ENCODE results near the gene DPP6.
"Not testable (repeated sequence)": the region's sequence is repeated elsewhere in the genome, so short reads cannot be mapped to it uniquely, and the experiment has no call there.

The DPP6 gene
- total RNA-seq = 0 to 0.18 (median 0.04) reads per million in 4 experiments

DNA sequence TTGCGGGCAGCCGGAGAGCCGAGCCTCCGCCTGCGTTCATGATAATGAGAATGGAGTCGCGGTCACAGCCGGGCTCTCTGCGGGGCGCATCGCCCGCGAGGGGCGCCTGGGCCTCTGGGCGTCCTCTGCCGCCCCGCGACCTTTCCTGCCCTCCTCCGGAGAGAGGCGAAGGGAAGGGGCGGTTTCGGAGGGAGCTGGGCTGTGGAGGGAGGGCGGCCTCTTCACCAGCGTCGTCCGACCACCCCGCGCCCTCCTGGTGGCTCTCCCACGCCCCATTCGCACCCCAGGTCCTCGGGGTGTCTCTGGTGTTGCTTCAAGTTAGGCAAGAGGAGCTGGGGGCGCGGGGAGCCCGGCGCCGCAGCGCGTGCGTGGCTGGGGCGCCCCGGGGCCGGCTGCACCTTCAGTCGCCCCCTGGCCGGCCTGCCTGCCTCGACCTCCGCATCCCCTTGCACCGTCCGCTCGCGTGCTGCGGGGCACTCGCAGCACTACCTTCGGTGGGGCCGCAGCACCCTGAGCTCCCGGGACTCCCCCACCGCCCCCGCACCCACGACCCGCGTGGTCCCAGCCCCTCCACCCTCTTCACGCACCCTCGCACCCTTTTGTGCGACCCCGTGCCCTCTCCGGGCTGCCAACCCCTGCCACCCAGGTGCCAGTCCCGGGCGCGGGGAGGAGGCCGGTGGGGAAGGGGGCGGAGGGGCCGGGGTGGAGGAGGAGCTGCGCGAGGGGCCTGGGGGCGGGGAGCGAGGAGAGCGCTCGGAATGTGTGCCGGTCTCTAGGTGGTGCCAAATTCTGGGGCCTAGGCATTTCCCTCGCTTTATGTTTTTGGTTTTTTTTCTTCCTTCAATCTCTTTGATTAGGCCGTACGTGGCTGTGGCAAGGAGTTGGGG is at the start of gene DPP6:
DPP6 (plus strand) TSS at position 756 of the 887 bp plus-strand sequence.
- not testable (repeated sequence) for DNase-seq

DNA sequence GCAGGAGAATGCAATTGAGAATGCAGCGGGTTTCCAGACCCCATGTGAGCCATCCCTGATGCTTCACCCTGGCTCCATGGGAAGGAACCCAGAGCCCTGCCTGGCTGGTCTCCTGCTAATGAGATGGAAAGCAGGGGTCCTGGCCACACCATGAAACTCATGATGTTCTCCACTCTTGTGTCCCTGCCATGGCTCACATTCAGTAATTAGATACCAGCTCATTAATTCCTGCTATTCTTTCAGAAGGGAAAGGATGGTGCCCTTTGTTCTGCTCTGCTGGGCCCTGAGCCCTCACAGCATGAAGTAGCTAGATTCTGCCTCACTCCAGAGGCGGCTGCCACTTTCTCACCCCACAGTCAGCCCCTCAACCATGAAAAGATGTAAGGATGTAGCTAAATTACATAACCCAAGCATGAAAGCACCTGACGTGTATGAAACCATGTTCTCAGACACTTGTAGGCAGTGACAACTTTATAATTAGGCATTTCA is 42.7 kb upstream of the DPP6 start:
- DNase-seq = not testable (repeated sequence)

DNA sequence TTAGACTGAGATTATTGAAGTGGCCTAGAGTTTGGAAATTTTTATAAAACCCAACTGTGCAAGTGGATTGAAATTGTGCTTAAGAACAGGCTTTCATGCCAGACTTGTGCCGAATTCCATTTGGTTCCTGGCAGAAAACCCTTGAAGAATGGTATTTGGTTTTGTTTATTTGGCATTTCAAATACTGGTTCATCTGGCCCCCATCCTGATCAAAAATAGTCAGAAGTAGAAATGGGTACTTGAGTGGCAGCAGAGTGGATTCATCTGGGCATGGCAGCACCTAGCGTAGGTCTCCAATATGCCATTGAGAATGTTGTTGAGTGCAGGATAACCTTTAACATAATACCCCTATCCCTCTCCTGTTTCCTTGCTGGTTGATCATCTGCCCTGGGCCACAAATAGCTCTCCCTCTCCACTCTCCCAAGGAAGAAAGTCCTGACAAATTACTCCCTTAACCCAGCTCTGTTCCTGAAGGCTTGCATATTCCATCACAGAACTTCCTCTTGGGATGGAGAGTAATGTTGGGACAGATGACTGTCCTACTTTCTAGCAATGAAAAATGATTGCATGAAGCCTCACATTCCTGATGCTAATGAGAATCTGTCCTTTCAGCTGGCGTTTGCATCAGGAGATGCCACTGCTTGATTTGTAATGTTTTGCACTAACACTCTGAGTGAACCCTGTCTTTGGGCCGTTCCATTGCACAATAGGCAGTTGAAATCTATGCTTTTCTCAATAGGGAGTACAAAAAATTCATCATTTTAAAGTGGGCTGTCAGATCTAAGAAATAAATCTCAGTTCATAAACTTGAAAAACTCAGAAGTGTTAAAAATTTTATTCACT is 41.3 kb upstream of the DPP6 start:
- not testable (repeated sequence) for DNase-seq

DNA sequence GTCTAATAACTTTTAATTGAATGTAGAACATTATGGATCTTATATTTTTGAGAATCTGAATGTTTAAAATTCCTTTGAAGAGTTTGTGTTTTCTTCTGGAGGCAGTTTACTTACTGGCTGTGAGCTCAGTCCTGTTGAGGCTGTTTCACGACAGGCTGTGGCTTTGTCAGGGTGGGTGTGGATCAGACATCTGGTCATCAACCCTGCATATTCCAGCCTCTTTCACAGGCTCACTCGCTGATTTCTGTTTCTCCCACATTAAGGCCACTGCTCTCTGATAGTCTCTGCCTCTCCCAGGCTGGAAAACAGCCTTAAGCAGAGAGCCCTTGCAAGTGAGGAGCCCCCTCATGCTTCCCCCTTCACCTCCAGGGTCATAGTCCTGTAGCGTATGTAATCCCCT is 39.4 kb upstream of the DPP6 start:
- DNase-seq = not testable (repeated sequence)

DNA sequence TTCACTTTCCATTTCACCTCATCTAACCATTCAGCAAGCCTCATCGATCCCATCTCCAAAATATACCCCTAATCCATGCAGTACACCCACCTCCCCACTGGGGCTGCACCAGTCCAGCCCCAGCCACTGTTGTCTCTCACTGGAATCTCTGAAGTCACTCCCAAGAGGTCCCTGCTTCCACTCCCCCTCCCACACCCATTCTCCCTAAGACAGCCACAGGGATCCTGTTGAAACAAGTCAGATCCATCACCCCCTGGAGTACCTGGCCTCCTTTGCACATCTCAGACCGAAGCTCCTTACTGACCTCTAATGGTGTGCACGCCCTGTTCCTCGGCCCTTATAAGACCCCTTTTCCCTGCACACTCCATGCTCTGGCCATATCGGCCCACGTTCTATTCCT is 36.6 kb upstream of the DPP6 start:
- not testable (repeated sequence) for DNase-seq

DNA sequence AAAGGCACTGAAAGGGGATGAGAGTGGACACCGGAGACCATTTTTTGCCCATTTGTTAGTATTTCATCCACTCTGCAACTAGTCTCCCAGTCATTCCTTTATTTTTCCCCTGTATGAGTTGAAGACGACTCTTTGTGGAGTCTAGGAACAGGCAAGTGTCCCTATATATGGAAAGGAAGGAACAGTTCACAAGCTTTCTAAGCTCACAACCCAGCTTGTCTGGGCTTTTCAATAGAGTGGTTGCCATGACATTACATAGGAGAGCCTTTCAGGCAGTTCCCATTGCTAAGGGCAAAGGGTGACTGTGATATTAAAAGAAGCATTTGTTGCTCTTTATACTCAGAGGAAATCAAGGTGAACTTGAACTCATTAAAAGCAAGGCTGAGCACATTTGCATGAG is 33.8 kb upstream of the DPP6 start:
- DNase-seq = not testable (repeated sequence)

DNA sequence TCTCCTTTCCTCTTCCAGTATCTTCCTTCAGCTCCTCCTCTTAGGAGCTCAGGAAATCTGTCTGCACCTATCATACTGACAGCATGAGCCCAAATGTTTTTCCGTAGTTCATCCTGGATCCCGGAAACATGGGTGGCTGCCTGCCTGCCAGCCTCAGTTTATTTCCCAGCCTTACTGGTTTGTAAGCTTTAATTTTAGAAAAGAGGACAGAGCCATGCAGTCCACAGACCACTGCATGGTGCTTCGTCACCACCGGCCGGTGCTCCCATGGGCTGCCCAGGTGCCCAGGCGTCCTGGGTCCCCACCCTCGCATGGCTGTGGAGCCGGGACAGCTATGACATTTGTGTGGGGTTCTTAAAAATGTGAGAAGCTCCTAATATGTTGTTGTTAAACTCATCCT is 24.4 kb upstream of the DPP6 start:
- not testable (repeated sequence) for DNase-seq

DNA sequence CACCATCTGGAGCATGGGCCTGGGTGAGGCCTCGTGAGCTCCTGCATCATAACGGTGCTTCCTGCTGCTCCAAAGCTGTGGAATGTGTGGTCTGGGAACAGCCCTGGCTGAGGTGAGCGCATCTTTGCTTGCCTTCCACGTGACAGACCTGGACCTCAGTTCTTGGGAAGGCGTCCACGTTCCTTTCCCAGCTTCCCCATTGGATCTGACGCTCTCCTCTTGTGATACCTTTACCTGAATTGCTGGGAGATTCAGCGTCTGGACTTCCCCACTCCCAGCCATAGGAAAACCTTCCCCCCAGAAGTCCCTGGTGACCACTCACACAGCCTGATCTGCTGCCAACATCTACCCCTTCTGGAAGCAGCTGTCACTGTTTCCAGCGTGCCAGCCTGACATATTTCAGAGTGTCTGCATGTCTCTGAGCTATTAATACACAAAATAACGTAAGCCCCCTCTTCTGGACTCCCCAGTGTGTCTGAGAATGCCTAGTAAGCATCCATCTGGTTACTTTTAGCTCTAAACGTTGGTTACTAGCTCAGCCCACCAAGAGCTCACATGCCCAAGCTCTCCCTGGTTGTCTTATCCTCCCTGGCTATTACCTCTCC is 21.6 kb upstream of the DPP6 start:
- not testable (repeated sequence) for DNase-seq

DNA sequence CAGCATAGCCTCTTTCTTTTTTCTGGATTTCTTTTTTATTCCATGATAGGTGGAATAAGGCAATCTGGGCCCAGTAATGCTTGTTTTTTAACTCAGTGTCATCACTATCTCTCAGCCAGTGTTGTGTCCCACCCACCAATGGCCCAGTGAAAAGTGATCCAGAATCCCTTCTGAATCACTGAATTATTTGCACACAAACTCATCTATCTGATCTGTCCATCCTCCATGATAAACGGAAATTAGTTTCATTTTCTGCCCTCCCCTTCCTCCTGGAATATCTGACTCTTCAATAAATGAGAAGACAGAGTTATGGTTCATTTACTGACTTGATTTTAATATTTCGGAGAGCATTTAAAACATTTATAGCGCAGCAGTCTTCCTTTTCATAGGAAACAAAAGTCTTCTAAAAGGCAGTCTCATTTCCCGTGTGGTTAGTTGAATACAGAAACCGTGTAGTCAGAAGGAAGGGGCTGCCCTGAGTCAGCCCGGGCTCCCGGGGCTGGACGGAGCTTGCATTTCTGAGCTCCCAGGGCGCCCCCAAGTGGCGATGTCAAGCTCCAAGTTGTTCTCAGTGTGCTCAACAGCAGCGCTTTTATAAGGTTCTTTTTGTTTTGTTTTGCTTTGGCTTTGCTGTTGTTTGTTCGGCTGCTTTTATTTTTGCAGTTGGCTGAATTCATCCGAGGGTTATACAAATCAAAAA is 12.6 kb upstream of the DPP6 start:
- not testable (repeated sequence) for DNase-seq

DNA sequence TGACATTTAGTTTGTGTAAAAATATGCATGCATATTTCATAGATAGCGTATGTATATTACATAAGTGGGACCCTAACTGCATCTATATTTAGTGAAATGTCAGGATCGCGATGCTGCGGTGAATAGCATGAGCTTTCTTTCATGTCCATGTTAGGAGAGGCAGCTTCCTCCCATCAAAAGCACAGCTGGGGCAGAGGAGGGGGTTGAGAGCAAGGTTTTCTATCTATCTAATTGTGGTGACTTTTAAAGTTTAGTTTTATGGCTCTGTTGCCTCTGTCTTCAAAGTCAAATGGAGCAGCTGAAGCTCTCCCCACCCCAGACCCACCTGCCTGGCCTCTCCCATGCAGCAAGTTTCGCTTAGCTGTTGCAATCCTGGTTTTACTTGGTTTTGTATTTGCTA is 1.8 kb upstream of the DPP6 start:
- not testable (repeated sequence) for DNase-seq

DNA sequence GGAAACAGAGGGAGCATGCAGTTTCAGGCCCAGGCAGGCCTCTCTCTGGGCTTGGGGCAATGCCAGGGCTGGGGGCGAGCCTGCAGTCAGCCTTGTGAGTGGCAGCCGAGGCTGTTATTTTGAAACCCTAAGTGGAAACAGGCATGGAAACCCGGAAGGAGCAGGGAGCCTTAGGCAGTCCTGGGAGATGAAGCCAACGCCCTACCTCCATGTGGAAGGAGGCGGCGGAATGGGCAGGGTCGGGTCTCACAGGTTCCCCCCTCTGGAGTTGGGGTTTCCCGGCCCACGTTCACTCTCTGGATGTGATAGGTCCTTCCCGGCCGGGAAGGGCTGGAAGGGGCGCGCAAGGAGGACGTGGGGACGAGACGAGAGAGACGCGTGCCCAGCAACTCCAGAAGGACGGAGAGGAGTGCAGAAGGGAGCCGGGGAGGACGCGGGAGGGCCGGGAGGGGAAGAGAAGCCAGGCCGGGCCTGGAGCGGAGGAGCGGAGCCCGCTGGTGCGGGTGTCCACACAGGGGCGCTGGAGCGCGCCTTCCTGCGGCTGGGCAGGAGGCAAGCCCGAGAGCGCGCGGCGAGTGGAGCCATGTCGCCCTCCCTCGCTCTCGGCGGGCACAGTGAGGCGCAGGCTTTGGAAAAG is 1.1 kb upstream of the DPP6 start:
- not testable (repeated sequence) for DNase-seq

DNA sequence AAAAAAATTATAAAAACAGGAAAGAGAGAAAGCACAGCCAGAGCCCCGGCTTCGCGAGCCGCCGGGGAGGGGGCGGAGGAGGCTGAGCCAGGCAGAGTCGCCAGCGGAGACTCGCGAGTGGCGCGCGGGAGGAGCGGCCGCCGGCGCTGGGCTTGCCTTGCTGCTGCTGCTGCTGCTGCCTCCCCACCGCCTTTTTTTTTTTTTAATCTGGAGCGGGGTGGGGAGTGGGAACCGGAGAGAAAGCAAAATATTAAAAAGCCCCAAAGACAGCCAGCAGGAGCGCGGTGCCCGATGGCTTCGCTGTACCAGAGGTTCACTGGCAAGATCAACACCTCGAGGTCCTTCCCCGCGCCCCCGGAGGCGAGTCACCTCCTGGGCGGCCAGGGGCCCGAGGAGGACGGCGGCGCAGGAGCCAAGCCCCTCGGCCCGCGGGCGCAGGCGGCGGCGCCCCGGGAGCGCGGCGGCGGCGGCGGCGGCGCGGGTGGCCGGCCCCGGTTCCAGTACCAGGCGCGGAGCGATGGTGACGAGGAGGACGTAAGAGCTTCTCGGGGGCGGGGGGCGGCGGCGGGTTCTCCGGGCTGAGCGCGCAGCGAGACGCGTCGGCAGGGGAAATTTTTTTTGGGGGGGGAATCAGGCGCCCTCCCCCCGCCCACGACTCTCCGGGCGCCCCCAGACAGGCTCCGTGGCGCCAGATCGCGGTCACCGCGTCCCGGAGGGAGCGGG is 493 bp downstream of the DPP6 start:
- DNase-seq = not testable (repeated sequence)

DNA sequence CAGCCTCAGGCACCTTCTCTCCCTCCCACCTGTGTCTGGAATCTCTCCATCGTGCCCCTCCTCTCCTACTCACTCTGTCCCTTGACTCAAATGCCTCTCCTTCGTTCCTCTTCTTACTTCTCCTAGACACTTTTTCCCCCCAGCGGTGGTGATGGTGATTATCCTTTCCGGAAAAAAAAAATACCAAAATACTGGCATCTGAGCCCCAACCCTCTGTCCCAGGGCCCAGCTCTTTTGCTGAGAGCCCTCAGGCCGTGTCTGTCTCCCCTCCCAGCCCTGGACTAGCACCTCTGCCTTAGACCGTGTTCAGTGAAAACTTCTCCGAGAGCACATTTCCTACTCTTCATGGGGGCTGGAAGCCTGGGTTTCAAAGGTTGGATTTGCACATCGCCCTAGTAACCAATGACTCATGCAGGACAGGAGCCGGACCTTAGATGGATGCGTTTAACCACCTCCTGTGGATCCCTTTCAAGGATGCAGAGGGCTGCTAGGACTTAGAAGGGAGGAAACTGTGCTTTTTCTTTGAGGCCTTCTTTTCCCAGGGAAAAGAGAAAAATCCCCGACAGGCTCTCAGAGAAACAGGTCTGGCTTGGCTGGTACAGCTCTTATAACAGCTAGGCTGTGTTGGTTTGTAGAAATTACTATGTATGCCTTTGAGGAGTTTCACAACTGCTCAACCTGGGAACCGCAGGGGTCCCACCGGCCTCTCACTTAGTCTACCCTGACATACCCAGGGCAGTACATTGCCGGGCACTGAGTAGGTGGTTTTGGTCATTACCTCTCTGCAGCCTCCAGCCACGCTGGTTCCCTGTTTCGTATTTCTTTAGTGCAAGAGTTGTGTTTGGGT is 1.5 kb downstream of the DPP6 start:
- not testable (repeated sequence) for DNase-seq

DNA sequence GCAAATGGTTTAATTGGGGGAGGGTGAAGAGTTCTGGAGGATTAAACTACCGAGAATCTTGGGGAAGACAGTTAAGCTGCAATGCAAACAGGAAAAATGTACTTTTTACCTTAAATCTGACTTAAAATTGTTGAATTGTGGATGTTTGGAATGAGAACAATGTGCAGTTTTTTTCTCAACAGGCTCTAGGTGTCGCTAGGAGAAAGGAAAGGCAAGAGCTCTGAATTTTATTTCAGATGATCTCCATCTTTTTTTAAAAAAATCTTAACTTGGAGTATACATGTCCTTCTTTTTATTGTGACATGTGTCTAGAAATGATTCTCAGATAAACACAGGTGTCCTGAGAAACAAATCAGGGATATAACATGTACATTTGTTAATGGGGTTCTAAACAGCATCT is 2.5 kb downstream of the DPP6 start:
- not testable (repeated sequence) for DNase-seq

DNA sequence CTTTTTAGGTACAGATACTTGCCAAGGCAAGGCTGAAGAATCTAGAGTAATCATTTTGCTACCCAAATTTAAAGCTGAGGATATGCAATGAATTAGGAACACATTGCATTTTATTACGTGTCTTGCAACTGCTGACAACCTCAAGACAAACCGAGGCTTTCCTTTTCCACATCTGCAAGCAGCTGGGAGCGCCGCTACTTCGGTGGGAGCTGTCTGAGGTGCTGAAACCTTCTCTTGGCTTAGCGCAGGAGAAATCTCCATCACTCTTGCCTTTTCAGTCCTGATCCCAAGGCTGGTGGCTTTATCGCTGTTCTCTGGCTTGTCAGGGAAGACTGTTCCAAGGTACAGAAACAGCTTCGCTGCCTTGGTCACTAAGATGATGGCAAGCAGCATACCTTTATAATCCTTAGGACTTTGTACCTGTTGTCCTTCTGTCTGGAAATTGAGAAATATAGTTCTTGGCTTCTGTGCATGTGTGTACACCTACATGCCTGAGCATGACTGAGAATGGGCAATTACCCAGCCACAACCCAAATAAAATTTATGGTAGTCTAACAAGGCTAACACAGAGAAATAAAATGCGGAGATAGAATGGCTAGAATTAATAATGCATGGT is 3.4 kb downstream of the DPP6 start:
- DNase-seq = not testable (repeated sequence)

DNA sequence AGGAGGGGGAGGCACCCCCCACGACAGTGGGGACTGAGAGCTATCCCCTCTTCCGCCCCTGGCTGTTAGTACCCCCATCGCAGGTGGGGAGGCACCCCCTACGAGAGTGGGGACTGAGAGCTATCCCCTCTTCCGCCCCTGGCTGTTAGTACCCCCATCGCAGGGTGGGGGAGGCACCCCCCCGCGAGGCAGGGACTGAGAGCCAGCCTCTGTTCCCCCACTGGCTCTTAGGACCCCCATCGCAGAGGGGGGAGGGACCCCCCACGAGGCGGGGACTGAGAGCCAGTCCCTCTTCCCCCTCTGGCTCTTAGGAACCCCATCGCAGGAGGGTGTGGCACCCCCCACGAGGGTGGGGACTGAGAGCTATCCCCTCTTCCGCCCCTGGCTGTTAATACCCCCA is 6.6 kb downstream of the DPP6 start:
- DNase-seq = not testable (repeated sequence)

DNA sequence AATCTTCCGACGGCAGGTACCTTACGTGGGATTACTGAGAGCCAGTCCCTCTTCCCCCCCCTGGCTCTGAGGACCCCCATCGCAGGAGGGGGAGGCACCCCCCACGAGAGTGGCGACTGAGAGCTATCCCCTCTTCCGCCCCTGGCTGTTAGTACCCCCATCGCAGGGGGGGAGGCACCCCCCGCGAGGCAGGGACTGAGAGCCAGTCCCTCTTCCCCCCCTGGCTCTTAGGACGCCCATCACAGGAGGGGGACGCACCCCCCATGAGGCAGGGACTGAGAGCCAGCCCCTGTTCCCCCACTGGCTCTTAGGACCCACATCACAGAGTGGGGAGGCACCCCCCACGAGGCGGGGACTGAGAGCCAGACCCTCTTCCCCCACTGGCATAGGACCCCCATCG is 8.4 kb downstream of the DPP6 start:
- DNase-seq = not testable (repeated sequence)

DNA sequence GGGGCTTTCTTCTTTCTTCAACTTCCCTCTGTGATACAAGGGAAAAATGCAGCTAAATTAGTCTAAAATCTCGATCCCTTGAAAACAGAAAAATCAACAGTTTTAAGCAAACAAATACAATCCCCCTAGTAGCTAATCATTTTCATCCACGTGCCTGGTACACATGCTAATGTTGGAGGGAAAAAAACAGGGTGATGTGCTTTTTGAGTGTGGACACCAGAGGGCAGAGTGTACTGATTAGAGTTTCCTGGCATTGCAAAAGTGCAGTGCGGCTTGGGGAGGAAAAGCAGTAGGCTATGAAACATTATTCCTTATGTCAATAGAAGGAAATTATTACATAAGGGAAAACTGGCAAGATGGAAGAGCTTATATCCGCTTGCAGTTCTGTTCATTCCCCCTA is 19.6 kb downstream of the DPP6 start:
- not testable (repeated sequence) for DNase-seq

DNA sequence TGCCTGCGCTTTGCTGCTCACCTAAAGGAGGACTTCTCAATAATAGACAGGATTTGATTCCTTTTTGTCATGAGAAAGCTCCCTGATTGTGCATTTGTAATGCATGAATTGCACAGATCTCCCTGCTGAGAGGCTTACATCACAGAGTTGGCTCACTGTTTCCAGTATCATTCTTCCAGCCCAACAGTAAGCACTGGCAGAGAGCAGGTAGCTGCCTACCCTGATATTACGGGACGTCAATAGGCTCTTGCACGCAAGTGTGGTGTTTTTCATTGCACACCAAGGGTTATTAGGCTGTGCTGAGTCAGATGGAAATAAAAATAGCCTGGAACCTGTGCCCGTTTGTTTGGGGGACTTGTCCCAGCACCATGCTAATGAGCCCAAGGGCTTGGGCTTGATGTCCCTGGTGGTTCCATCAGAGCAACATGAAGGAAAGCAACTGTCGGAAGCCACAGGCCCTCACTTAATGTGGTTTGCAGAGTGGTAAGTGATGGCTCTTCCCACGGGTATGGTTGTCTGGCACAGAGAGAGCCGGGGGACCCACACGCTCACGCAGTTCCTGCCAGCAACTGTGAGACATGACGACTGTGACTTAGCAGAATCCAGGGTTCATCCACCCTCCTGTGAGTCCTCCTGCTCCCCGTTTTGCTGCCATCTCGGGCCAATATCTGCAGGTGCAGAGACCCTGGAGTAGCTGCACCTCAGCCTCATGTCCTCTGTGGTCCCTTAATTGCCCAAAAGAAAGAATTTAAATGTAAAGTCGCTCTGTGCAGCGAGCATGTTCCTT is 20.4 kb downstream of the DPP6 start:
- not testable (repeated sequence) for DNase-seq

Measured in effector CD8-positive, alpha-beta T cell (primary cell).